Measurements from ENCODE around the gene CMTR1. TPM values are rescaled to one million over a fixed set of nuclear protein-coding genes. Genes with fewer than 3 reads are reported as not detected.

CMTR1 gene
- polyA plus RNA-seq, 1 of the 3 experiments (the other 2 are of a cell fraction) = 19.8 TPM

- Histone ChIP-seq H3K9me3 (no peaks in the 10 kb centered on the region), H3K4me2 (no peak overlapping the region), H4K20me1 (ENCODE audit: insufficient read depth) (no peaks in the 10 kb centered on the region), H2AFZ (ENCODE audit: low read depth) (no peak overlapping the region), H3K79me2 (ENCODE audit: insufficient read depth) (no peaks in the 10 kb centered on the region), H3K9me2 (no peaks in the 10 kb centered on the region), H3K27me3 (ENCODE audit: insufficient read depth) (no peaks in the 10 kb centered on the region), H3K4me3 (ENCODE audit: low read depth in 2 of 2, low read length in 1 of 2) (no peak overlapping the region), H3F3A (replicated peaks; ENCODE audit: insufficient read depth) (no peaks in the 10 kb centered on the region), H3K9ac (no peak overlapping the region), H3K4me1 (ENCODE audit: control insufficient read depth in 1 of 2, insufficient read depth in 2 of 2, low read depth in 1 of 2, low read length in 1 of 2) (peaks cover 5 to 54% of the 10 kb centered on the region in 2 experiments; a peak in 2 of 4 replicates), H3K27ac (ENCODE audit: low read depth in 2 of 2, low read length in 1 of 2) (peak overlapping the region in 1 of 2 experiments; percentile 98; a peak in 2 of 4 replicates), H3K36me3 (replicated peaks in 1 of 2; ENCODE audit: control insufficient read depth in 1 of 2, insufficient read depth in 2 of 2, low read length in 1 of 2) (no peaks in the 10 kb centered on the region)
- peak; percentile 67 for DNase-seq
- TF ChIP-seq MEF2A (IDR thresholded peaks at IDR 0.05; ENCODE audit: borderline replicate concordance, low read depth) (no peak), RFX5 (IDR thresholded peaks at IDR 0.05; ENCODE audit: low read length) (no peak), POLR2AphosphoS5 (IDR thresholded peaks at IDR 0.05; ENCODE audit: low read depth, low read length) (no peak), SIN3A (IDR thresholded peaks at IDR 0.05; ENCODE audit: borderline replicate concordance, low read depth, low read length) (no peak), RXRA (IDR thresholded peaks at IDR 0.05; ENCODE audit: borderline replicate concordance, low read depth) (no peak), EP300 (IDR thresholded peaks at IDR 0.05; ENCODE audit: borderline replicate concordance in 1 of 2, low read depth in 1 of 2, low read length in 1 of 2) (no peak), GATA2 (CRISPR knock-in tag; IDR thresholded peaks at IDR 0.05) (no peak), TCF12 (IDR thresholded peaks at IDR 0.05) (no peak), JUND (IDR thresholded peaks at IDR 0.05) (no peak), MXI1 (IDR thresholded peaks at IDR 0.05; ENCODE audit: low read depth, low read length) (no peak), CHD2 (IDR thresholded peaks at IDR 0.05; ENCODE audit: low read length, partially characterized antibody) (no peak), RCOR1 (IDR thresholded peaks at IDR 0.05; ENCODE audit: low read length) (no peak), USF2 (IDR thresholded peaks at IDR 0.05; ENCODE audit: borderline replicate concordance, low read depth, low read length) (no peak)
- ChIA-PET CTCF (interaction anchor here (0.7 to 3.1 kb wide), 10 partner anchors 9 to 177 kb away, joined by 3 to 21 read pairs (median 6); no protein-coding TSS in a partner anchor), POLR2A (interaction anchor here (0.8 to 1.8 kb wide), 4 partner anchors 9 to 49 kb away, joined by 3 to 11 read pairs (median 6); no protein-coding TSS in a partner anchor)
- WGBS (ENCODE audit: low lambda C conversion rate) = 93% methylated on average over 3 of the region's 9 CpGs
Measured at GRCh38 chr6:37515712-37516075, 82.7 kb downstream of the CMTR1 start.

- no peak overlapping the region for H3K4me3 ChIP-seq (ENCODE audit: low read depth in 2 of 2, low read length in 1 of 2)
- H3K4me2 ChIP-seq = no peak overlapping the region
- no peaks in the 10 kb centered on the region for H3F3A ChIP-seq (replicated peaks; ENCODE audit: insufficient read depth)
- no peaks in the 10 kb centered on the region for H3K79me2 ChIP-seq (ENCODE audit: insufficient read depth)
- H3K9me3 ChIP-seq = no peaks in the 10 kb centered on the region
- no peak overlapping the region for H2AFZ ChIP-seq (ENCODE audit: low read depth)
- peaks cover 5 to 54% of the 10 kb centered on the region in 2 experiments; a peak in 2 of 4 replicates for H3K4me1 ChIP-seq (ENCODE audit: control insufficient read depth in 1 of 2, insufficient read depth in 2 of 2, low read depth in 1 of 2, low read length in 1 of 2)
- no peaks in the 10 kb centered on the region for H3K27me3 ChIP-seq (ENCODE audit: insufficient read depth)
- DNase-seq = peak; percentile 79
- H4K20me1 ChIP-seq (ENCODE audit: insufficient read depth) = no peaks in the 10 kb centered on the region
- H3K27ac ChIP-seq (ENCODE audit: low read depth in 2 of 2, low read length in 1 of 2) = peak overlapping the region in 1 of 2 experiments; percentile 98; a peak in 2 of 4 replicates
- no peaks in the 10 kb centered on the region for H3K36me3 ChIP-seq (replicated peaks in 1 of 2; ENCODE audit: control insufficient read depth in 1 of 2, insufficient read depth in 2 of 2, low read length in 1 of 2)
- CTCF ChIA-PET = interaction anchor here (0.7 to 3.1 kb wide), 16 partner anchors 9 to 191 kb away, joined by 3 to 21 read pairs (median 4); no protein-coding TSS in a partner anchor
- POLR2A ChIA-PET = interaction anchor here (0.7 to 1.8 kb wide), 8 partner anchors 8 to 48 kb away, joined by 3 to 11 read pairs (median 4); no protein-coding TSS in a partner anchor
- H3K9ac ChIP-seq = no peak overlapping the region
- H3K9me2 ChIP-seq = no peaks in the 10 kb centered on the region
- 14% methylated on average over 9 of the region's 18 CpGs for WGBS (ENCODE audit: low lambda C conversion rate)
- TF ChIP-seq RFX5 (IDR thresholded peaks at IDR 0.05; ENCODE audit: low read length) (no peak), CTCF (IDR thresholded peaks at IDR 0.05) (no peak), REST (IDR thresholded peaks at IDR 0.05; ENCODE audit: low read depth, low read length) (no peak), MAX (IDR thresholded peaks at IDR 0.05; ENCODE audit: low read depth) (no peak), SMC3 (IDR thresholded peaks at IDR 0.05; ENCODE audit: low read depth, low read length) (no peak), EZH2phosphoT487 (IDR thresholded peaks at IDR 0.05; ENCODE audit: borderline replicate concordance, low read depth) (no peak), MXI1 (IDR thresholded peaks at IDR 0.05; ENCODE audit: low read depth, low read length) (peak; percentile 35; the same call in 1 of the 2 replicates)
Measured at GRCh38 chr6:37516076-37516919, 83.3 kb downstream of the CMTR1 start.

Data from SK-N-SH (cell line).